HG03565 (cell line): ENCODE data around the gene ELL2.

Experiments used
- ATAC-seq: cut with Tn5 transposase; IDR thresholded peaks from one replicate; pipeline ENCODE4 v1.9.1; 2021; ENCODE audit warnings: mild to moderate bottlenecking, moderate library complexity; ENCODE audit not compliant: unreplicated experiment

The ELL2 gene

GRCh38 chr5:95983509-95983908 is 21.9 kb upstream of the ELL2 start:
- no peak for ATAC-seq

GRCh38 chr5:95983080-95983479 is 21.4 kb upstream of the ELL2 start:
- no peak for ATAC-seq

DNA sequence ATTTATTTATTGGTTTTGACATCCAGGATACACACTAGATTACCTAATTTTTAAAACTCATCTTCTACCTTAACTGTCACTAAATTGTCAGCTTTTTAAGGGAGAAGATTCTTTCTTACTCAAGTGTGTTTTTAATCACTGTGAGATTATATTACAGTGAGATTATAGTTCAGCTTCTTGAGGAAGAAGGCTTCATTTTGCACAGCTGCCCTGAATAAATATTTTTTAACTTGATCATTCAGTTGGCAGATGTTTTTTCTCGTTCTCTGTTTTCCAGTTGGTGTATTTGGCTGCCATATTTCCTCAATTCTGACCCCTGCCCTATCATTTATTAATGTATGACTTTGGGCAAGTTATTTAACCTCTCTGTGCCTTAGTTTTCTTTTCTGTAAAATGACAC is 15.0 kb upstream of the ELL2 start:
- no peak for ATAC-seq

DNA sequence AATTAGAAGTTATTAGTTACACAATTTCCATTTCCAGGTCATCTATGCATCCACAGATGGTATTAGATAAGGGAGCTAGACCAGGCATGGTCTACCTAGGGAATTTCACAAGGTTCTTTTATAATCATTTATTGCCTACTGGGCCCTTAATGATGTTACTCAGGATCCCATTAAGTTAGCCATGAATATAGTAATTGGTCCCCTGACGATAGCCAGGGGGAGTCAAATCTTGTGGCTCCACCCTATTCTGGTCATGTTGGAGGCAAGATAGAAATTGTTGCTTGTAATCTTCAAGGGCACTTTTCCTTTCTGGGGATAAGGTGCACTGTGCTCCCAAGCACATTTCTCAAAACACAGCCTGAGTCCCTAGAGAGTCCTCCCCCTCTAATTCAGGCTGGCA is 14.1 kb upstream of the ELL2 start:
- ATAC-seq: no peak

- peak; percentile 99 for ATAC-seq
Measured at GRCh38 chr5:95973793-95974325, 12.2 kb upstream of the ELL2 start.

- ATAC-seq: no peak
Measured at GRCh38 chr5:95972196-95972595, 10.5 kb upstream of the ELL2 start.

DNA sequence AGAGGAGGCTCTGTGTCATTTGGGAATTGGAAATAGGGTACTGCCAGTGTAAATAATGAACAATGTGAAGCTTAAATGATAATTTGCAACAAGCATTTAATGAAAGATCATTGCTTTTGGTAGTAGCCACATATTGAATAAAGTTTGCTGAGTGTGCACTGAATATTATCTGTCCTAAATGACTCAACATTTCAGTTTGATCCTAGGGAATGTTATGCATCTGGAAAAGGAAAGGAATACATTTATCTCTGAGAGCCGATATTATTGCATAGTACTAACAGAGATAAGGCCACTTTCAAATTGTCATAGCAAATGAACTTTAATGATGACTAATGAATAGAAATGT is 8.7 kb upstream of the ELL2 start:
- ATAC-seq: no peak

- no peak for ATAC-seq
Measured at GRCh38 chr5:95969651-95970358, 8.2 kb upstream of the ELL2 start.

DNA sequence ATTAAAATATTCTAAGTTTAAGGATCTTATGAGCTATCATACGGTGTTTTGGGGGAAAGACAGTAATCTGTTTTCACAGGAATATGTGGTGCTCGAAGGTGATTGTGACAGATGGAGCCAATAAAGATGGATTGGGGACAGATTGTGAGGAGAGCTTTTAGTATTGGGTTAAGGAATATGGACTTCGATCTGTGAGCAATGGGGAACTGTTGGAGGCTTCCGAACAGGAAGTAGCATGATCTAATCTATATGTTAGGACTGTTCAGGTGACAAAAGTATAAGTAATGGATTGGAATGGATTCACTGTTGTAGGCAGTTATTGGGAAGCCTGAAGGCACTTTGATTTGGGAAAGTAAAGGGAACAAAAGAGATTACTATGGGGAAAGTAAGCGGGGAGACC is 7.4 kb upstream of the ELL2 start:
- no peak for ATAC-seq

DNA sequence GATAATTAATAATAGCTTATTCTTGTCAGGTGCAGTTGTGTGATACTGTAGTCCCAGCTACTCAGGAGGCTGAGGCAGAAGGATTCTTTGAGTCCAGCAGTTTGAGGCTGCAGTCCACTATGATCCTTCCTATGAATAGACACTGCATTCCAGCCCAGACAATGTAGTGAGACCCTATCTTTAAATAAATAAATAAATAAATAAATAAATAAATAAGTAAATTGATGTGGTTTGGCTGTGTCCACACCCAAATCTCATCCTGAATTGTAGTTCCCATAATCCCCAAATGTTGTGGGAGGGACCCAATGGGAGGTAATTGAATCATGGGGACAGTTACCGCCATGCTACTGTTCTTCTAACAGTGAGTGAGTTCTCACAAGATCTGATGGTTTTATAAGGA is 5.6 kb upstream of the ELL2 start:
- no peak for ATAC-seq

DNA sequence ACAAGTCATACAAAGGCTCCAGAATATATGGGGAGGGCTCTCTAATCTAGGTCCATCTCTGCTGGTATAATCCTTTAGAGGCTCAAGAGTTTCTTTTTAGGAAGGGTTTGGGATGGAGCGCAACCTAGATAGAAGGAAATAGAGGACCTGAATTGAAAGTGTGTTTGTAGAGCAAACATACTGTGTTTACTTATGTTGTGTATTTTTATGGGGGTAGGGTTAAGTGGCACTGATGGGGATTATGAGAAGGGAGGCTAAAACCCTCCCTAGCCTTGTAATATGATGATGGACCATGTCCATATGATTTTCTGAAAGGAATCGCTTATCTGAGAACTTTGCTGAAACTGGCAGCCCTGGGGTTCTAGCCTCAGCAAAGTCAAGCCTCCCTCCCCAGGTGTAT is 4.4 kb upstream of the ELL2 start:
- ATAC-seq: no peak

- no peak for ATAC-seq
Measured at GRCh38 chr5:95963650-95964410, 2.2 kb upstream of the ELL2 start.

- no peak for ATAC-seq
Measured at GRCh38 chr5:95962785-95963184, 1.1 kb upstream of the ELL2 start.

DNA sequence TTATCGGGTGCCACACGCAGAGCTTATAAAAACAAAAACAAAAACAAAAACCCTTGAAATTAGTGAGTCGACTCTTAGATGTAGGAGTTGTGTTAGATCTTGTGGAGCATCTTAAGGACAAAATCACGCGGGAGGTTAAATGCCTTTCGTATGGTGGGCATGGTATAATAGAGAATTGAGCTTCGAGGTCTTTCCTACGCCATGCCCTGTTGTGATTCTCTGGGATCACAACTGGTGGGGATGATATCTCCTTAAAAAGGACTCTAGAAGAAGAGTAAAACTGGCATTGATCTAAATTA is 773 bp upstream of the ELL2 start:
- no peak for ATAC-seq

GRCh38 chr5:95960667-95961616 is 709 bp downstream of the ELL2 start:
- ATAC-seq: peak; percentile 35

GRCh38 chr5:95959888-95960666 is 1.6 kb downstream of the ELL2 start:
- no peak for ATAC-seq

DNA sequence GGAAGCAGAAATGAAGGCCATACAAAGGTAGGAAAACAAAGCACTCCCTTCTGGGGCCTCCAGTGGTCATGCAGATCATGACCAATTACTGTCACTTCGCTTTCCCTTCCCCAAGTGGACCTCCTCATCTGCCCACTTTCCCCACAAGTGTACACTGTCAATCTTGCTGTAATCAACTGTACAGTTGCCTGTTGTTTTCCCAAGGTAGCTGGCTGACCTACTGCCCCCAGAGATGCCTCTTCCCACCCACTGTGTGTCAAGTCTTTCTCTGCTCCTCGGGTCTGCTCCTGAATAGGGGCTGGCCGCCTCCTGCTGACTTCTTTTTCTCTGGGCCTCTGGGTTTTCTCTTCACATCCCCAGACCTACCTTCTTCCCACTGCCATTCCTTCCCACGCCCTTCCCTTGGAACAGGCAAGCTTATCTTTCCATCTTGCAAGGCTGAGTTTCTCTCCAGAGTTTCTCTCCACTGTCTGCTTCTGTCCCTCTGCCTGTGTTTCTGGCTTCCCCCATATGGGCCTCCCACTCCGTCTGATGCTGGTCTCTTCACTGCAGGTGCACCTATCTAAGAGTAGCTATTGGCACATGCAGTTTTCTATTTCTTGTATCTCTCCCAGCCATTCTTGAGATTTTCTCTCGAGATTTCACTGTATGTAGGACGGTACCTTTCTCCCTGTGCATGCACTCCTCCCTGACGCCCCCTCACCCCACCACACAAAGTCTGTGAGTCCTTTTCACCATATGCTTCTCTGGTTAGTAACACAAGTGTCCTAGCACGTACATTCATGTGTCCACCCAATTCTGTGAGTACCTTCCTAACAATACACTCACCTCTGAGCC is 2.4 kb downstream of the ELL2 start:
- no peak for ATAC-seq

DNA sequence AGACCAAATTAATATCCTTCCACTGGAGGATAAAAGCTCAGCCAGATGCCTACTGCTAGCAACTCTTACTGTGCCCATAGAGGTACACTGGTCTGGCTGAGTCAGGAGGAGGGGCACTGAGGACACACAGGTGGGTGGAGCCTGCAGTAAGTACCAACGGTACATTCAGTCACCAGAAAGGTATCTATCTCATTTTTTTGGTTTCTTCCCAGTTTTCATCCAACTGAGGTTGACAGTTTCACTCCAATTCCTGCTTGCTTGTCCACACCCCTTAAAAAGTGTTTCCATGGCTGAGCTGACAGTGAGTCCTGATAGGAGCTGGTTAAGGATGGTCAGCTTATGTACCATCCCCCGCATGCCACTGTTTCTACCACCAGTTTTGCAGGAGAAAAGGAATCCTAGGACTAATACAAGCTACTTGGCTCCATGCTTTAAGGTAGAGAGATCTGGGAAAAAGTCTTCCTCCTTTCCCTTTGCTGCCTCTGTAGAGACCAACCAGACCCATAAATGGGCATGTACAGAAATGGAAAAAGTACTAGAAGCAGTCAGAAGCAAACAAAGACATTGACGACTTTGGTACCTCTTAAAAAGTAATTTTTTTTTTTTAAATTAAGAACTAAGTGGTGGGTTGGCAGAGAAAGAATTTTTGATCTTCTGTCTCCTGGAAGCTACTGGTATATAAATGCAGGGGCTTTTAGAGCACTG is 3.2 kb downstream of the ELL2 start:
- ATAC-seq: no peak

GRCh38 chr5:95957561-95958203 is 4.0 kb downstream of the ELL2 start:
- ATAC-seq: no peak
